Eye (tissue), 1 donor: ENCODE results near the gene CACNA1I.
"Not testable (repeated sequence)": the region's sequence is repeated elsewhere in the genome, so short reads cannot be mapped to it uniquely, and the experiment has no call there.

Experiments used
- DNase-seq: peaks from one replicate; pipeline ENCODE4 v3.0.0-alpha.2; 2015

Gene CACNA1I

DNA sequence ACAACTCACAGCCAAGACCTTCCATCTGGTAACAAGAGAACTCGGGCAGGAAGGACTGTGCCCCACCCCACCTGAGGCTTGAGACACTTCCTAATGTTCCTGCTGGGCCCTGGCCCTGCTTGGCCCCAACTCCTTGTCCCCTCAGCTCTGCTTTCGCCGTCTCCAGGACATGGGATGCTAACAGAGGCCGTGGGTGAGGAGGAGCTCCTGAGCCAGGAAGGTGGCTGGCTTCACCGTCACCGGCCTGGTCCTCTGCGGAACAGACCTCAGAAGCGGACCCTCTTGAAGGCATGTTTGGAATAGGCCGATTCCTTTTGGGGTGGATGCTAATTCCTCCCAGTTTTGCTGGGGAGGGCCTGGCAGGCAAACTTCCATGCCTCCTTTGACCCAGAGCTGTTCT, 154.3 kb downstream of the CACNA1I start:
- DNase-seq: no peak

DNA sequence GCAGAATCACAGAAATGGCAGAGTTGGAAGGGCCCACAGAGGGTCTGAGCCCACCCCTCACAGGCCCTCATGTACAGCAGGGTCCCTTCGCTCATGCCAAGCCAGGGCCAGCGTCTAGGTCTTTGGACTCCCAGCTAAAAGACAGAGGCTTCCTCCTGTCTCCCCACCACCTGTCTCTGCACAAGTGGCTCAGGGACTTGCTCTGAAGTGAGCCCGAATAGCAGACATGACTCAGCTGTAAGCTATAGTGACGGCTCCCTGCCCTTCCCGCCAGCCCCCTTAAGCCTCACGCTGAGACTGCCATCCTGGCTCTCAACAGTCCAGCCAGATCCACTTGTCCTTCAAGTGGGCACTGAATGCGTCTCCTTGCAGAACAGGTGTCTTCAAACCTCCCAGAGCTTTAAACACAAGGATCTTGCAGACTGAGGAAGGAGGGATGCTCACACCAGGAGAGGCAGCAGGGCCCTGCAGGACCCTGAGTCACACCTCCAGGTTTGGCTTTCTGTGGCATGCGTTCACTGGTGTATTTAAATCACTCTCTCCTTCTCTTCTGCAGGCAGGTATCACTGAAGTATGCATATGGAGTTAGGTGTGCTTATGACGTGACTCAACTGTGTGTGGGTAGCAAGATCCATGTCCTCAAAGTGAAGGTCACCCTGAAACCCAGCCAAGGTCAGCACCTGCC, 154.9 kb downstream of the CACNA1I start:
- peak; percentile 7 for DNase-seq

DNA sequence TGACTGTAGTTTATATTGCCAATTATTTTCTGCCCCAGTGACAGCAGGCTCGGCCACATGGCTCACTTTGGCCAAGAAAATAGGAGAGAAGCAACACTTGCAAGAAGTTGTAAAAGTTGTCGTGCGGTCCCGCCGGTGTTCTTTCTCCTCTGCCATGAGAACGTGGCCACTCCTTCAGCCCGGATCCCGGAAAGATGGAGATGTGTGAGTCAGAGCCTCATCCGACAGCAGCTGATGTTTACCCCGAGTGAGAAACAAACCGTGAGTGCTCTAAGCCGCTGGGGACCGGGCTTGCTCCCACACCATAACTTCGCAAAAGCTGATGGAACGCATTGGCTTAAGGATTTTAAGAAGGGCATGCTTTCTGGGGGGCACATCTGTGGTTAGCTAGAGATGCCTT, 157.0 kb downstream of the CACNA1I start:
- no peak for DNase-seq

DNA sequence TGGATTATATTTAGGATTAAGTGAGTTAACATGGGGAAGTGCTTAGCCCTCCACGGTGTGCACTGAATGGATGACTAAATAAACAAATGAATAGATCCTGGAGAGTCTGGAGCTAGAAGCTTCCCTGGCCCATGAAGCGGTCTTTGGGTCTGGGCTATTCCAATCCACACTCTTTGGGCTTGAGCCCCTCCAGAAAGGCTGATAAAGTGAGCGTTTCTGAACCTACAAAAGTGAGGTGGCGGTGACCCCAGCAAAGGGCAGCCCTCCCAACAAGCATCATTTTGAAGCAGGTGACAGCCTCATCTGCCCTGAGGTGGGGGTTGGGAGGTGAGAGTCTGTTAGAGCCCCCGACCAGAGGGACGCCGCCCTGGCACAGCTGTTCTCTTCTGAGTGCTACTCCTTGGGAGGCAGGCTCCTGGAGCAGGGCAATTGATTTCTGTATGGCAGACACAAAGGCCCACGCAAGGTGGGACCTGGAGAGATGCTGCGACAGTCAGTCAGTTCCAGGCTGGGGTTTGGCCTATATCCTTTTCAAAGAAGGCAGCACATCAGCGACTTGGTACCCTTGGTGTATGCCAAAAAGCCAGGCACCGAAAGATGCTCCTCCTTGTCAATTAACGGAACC, 157.8 kb downstream of the CACNA1I start:
- DNase-seq: no peak

DNA sequence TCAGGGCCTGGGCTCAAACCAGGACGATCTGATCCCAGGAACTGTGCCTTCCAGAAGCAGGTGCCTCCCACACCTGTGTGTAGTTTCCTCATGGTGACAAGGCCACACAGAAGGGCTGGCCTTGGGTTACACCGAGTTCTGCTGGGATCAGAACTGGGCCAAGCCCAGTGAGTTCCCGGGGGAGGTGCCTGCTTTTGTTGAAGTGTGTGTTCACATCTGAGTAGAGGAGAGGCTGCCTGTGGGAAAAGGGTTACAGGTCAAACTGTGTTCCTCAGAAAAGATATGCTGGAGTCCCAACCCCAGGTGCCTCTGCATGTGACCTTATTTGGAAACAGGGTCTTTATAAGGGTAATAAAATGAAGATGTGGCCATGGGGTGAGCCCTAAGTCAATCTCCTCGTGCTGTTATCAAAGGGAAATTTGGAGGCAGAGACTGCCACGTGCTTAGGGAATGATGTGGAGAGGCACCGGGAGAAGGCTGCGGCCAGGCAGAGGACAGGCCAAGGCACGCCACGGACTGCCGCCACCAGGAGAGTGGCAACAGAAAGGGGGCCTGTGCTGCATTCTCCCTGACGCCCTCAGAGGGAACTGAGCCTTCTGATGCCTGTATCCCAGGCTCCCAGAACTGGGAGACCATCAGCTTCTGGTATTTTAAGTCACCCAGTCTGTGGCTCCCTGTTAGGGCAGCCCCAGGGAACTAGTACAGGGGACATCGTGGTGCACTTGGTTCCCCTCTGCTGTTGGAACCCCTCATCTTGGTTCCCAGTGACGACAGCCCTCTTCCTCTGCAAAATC, 158.8 kb downstream of the CACNA1I start:
- DNase-seq: no peak

DNA sequence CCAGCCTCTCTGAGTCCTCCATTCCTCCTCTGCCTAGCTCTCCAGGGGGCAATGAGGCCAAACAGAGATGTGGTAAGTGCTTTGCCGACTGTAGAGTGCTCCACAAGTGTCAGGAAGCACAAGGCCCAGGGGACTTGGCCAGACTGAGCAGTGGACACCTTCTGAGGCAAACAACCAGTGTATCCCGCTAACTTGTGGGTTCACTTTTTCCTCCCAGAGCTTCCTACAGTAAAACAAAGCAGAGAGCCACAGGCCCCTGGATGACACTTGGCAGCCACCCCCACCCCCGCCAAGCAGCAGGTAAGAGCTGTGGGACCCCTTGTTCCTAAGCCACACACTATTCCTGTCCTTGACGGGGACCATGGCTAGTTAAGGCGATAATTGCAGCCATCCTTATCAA, 160.9 kb downstream of the CACNA1I start:
- DNase-seq: no peak

DNA sequence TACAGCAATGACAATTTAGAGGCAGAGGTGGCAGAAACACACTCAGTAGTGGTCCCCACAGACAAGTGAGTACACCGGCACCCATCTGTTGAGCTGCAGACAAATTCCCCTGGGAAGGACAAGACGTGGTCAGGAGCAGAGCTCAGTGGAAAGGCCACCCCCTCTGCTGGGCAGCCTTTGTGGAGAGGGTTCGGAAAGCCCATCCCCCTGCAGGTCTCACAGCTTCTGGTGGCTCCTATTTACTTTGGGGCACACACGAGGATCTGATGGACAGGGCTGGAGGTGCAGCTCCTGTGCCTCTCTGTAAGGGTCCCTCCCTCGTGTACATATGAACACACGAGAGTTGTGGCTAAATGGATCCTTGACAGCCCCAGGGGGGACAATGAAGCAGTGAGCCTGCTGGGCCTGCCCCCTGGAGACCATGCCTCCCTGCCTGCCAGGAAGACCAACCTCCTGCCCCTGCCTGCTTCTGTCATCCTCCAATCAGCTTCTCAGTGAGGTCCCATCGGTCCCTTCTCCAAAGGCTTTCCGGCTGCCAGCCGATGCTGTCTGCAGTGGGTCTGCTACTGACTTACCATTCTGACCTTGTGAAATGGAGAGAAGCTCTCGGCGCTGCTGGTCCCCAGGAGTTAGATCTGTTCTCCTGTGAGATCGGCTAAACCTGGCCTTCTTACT, 161.5 kb downstream of the CACNA1I start:
- DNase-seq: no peak

DNA sequence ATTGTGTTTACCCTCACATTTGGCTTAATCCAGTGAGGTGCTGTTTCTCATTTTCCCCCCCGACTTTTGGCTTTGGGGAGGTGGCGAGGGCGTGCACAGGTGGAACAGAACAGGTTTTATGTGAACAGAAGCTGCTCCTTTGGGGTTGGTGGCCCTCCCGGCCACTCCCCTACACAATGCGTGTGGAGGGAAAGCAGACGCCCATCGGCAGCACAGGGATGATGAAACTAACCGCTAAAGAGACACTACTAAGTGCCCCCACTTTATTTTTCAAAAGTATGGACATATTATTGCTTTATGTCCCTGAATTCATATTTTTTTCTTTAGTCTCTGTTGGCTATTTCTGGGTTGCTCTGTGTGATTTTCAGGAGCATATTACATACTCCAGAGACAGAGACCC, 162.1 kb downstream of the CACNA1I start:
- DNase-seq: no peak

DNA sequence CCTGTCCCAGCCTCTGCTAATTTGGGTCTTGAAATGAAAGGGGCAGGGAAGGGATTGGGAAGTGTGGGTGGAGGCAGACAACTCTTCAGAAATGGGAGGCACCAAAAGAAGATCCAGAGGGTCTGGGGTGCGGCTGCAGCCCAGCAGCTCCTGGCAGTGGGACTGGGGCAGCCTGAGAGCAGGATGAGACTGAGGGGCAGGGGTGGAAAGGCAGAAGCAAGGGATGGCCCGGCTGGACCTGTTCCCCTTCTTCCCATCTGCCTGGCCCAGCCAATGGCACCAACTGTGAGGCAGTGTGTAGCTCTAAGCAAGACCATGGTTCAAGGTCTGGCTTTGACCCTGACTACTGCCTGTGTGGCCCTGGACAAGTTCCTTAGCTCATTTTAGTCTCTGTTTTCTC, 162.6 kb downstream of the CACNA1I start:
- DNase-seq: no peak

DNA sequence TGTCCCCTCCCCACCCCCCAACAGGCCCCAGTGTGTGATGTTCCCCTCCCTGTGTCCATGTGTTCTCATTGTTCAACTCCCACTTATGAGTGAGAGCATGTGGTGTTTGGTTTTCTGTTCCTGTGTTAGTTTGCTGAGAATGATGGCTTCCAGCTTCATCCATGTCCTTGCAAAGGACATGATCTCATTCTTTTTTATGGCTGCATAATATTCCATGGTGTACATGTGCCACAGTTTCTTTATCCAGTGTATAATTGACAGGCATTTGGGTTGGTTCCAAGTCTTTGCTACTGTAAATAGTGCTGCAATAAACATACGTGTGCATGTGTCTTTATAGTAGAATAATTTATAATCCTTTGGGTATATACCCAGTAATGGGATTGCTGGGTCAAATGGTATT, 163.5 kb downstream of the CACNA1I start:
- DNase-seq: not testable (repeated sequence)

DNA sequence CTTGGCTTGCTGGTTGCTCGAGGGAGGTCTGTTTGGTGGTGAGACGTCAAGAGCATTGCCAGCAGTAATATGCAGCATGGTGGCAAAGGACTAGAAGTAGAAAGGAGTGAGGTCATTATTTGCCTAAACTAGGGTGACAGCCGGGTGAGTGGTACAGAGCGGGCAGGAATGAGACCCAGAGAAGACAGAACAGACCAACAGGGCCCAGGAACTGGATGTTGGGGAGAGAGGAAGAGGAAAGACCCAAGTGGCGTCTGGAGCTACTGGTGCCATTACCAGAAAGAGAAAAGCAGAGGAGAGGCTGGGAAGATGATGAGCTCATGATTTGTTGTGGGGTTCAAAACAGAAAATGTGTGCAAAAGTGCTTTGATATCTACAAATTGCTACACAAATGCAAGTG, 164.3 kb downstream of the CACNA1I start:
- DNase-seq: no peak

DNA sequence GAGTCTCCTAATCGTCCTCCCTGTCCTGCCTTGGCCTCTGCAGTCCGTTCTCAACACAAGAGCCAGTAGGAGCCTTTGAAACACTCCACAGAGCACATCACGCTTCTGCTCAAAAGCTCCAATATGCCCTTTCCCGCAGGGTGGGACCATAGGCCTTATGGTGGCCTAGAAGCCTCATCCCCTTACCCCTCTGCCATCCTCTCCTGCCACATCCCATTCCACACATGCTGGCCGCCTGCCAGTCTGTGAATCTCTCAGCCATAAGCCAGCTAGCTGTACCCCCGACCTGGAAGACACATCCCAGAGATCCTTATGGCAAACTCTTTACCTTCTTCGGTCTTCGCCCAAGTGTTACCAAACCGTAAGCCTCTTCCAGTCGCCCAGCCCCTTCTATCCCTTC, 165.2 kb downstream of the CACNA1I start:
- DNase-seq: no peak

DNA sequence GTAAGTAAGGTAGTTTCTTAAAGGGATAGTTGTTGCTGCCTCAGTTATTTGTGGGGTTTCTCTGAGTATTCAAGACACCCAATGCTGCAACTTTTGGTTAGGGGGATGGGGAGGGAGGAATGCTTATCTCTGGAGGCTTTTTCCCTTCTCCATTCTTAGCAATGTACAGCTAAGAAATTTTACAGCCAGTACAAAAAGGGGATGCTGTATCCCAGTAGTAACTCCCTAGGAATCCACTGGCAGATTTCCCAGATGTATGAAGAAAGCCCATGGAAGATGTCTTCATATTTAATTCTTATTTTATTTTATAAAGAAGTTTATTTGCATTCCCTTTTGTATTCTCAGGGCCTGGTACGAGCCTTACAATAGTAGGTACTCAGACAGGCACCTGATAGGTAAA, 168.2 kb downstream of the CACNA1I start:
- no peak for DNase-seq
